ENCODE measurements around the gene TRAF7.

GRCh38 chr16:2199621-2200139 lies 44.1 kb downstream of the TRAF7 start:
- no peak for TF ChIP-seq CTCF (IDR thresholded peaks at IDR 0.05)
- TF ChIP-seq POLR2AphosphoS5 (IDR thresholded peaks at IDR 0.05): no peak
- no peak for TF ChIP-seq POLR2A (IDR thresholded peaks at IDR 0.05)
- no peak for TF ChIP-seq EP300 (IDR thresholded peaks at IDR 0.05)

All from upper lobe of left lung (tissue), 4 donors.